ENCODE measurements around the gene NDUFB10.
"Not testable (repeated sequence)": the region's sequence is repeated elsewhere in the genome, so short reads cannot be mapped to it uniquely, and the experiment has no call there.

NDUFB10 gene

GRCh38 chr16:1938316-1938715 is 21.0 kb upstream of the NDUFB10 start:
- TF ChIP-seq, protein P1, sequence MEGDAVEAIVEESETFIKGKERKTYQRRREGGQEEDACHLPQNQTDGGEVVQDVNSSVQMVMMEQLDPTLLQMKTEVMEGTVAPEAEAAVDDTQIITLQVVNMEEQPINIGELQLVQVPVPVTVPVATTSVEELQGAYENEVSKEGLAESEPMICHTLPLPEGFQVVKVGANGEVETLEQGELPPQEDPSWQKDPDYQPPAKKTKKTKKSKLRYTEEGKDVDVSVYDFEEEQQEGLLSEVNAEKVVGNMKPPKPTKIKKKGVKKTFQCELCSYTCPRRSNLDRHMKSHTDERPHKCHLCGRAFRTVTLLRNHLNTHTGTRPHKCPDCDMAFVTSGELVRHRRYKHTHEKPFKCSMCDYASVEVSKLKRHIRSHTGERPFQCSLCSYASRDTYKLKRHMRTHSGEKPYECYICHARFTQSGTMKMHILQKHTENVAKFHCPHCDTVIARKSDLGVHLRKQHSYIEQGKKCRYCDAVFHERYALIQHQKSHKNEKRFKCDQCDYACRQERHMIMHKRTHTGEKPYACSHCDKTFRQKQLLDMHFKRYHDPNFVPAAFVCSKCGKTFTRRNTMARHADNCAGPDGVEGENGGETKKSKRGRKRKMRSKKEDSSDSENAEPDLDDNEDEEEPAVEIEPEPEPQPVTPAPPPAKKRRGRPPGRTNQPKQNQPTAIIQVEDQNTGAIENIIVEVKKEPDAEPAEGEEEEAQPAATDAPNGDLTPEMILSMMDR (IDR thresholded peaks at IDR 0.05; ENCODE audit: extremely low read depth, missing control alignments), result no peak
- no peak for DNase-seq (ENCODE audit: low spot score)

GRCh38 chr16:1938910-1939309 is 20.4 kb upstream of the NDUFB10 start:
- TF ChIP-seq, protein P1 (IDR thresholded peaks at IDR 0.05; ENCODE audit: extremely low read depth, missing control alignments), result no peak
- no peak for DNase-seq (ENCODE audit: low spot score)

DNA sequence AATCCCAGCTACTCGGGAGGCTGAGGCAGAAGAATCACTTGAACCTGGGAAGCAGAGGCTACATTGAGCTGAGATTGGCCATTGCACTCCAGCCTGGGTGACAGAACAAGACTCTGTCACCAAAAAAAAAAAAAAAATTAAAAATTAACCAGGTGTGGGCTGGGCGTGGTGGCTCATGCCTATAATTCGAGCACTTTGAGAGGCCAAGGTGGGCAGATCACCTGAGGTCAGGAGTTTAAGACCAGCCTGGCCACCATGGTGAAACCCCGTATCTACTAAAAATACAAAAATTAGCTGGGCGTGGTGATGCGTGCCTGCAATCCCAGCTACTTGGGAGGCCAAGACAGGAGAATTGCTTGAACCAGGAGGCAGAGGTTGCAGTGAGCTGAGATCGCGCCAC is 19.5 kb upstream of the NDUFB10 start:
- not testable (repeated sequence) for DNase-seq (ENCODE audit: low spot score)

GRCh38 chr16:1940273-1941161 is 18.8 kb upstream of the NDUFB10 start:
- TF ChIP-seq, protein P1 (IDR thresholded peaks at IDR 0.05; ENCODE audit: extremely low read depth, missing control alignments), result no peak
- DNase-seq (ENCODE audit: low spot score), result no peak

GRCh38 chr16:1941162-1942046 is 17.9 kb upstream of the NDUFB10 start:
- TF ChIP-seq, protein P1 (IDR thresholded peaks at IDR 0.05; ENCODE audit: extremely low read depth, missing control alignments), result no peak
- DNase-seq (ENCODE audit: low spot score), result no peak

- TF ChIP-seq, protein P1 (IDR thresholded peaks at IDR 0.05; ENCODE audit: extremely low read depth, missing control alignments), result no peak
- DNase-seq (ENCODE audit: low spot score), result no peak
Measured at GRCh38 chr16:1942047-1942809, 17.1 kb upstream of the NDUFB10 start.
